ENCODE data around the gene RIC3.

GRCh38 chr11:8059571-8060011 is 109.2 kb downstream of the RIC3 start:
- TF ChIP-seq CTCF (IDR thresholded peaks at IDR 0.05 in 2 of 3, conservative IDR thresholded peaks at IDR 0.05 in 1 of 3; ENCODE audit: borderline replicate concordance in 1 of 3, insufficient read depth in 1 of 3, low read depth in 2 of 3, low read length in 2 of 3) (no peak), POLR2AphosphoS5 (IDR thresholded peaks at IDR 0.05; ENCODE audit: low read depth, low read length) (no peak), RAD21 (IDR thresholded peaks at IDR 0.05; ENCODE audit: low read depth) (no peak), POLR2A (IDR thresholded peaks at IDR 0.05; ENCODE audit: borderline replicate concordance, extremely low read depth, insufficient read depth, insufficient read length) (no peak), JUND (IDR thresholded peaks at IDR 0.05) (no peak), ZNF274 (IDR thresholded peaks at IDR 0.05; ENCODE audit: low read depth, low read length) (no peak), YY1 (IDR thresholded peaks at IDR 0.05; ENCODE audit: extremely low read depth, insufficient replicate concordance, low read depth, low read length) (no peak), ATF3 (IDR thresholded peaks at IDR 0.05) (no peak), FOSL1 (IDR thresholded peaks at IDR 0.05; ENCODE audit: low read depth) (no peak), REST (IDR thresholded peaks at IDR 0.05; ENCODE audit: low read depth) (no peak), EZH2phosphoT487 (IDR thresholded peaks at IDR 0.05; ENCODE audit: borderline replicate concordance) (no peak)
